Activated CD4-positive, alpha-beta T cell treated with anti-CD3 and anti-CD28 coated beads, Interleukin-2, Interleukin-6, amounts not matched to agents 100 ng/mL and 50 ng/mL, durations not matched to agents 16 hours and 8 hours (primary cell): Measurements from ENCODE around the gene VSNL1.
"Not testable (repeated sequence)": the region's sequence is repeated elsewhere in the genome, so short reads cannot be mapped to it uniquely, and the experiment has no call there.

Experiments used
- DNase-seq: peaks from one replicate; pipeline ENCODE4 v3.0.0-alpha.2; 2020

VSNL1 gene

GRCh38 chr2:17543131-17543660 lies 2.7 kb downstream of the VSNL1 start:
- no peak for DNase-seq

GRCh38 chr2:17543848-17544247 lies 3.4 kb downstream of the VSNL1 start:
- DNase-seq = no peak

GRCh38 chr2:17544256-17544655 lies 3.8 kb downstream of the VSNL1 start:
- no peak for DNase-seq

GRCh38 chr2:17545680-17546613 lies 5.5 kb downstream of the VSNL1 start:
- no peak for DNase-seq

- no peak for DNase-seq
These were observed 6.7 kb downstream of the VSNL1 start for GRCh38 chr2:17547237-17547636.

GRCh38 chr2:17547737-17548136 lies 7.2 kb downstream of the VSNL1 start:
- no peak for DNase-seq

GRCh38 chr2:17550907-17551306 lies 10.4 kb downstream of the VSNL1 start:
- no peak for DNase-seq

GRCh38 chr2:17555150-17555549 lies 14.7 kb downstream of the VSNL1 start:
- no peak for DNase-seq

- DNase-seq = no peak
These were observed 17.1 kb downstream of the VSNL1 start for GRCh38 chr2:17557596-17557995.

- DNase-seq = no peak
These were observed 17.6 kb downstream of the VSNL1 start for GRCh38 chr2:17558053-17558452.

GRCh38 chr2:17558878-17559277 lies 18.4 kb downstream of the VSNL1 start:
- DNase-seq = no peak

GRCh38 chr2:17565726-17566125 lies 25.2 kb downstream of the VSNL1 start:
- not testable (repeated sequence) for DNase-seq

- no peak for DNase-seq
These were observed 31.2 kb downstream of the VSNL1 start for GRCh38 chr2:17571681-17572080.

GRCh38 chr2:17573085-17573803 lies 32.7 kb downstream of the VSNL1 start:
- DNase-seq = no peak

- no peak for DNase-seq
These were observed 33.3 kb downstream of the VSNL1 start for GRCh38 chr2:17573804-17574175.

- no peak for DNase-seq
These were observed 34.0 kb downstream of the VSNL1 start for GRCh38 chr2:17574406-17575073.

- DNase-seq = no peak
These were observed 36.3 kb downstream of the VSNL1 start for GRCh38 chr2:17576802-17577201.

GRCh38 chr2:17578466-17578928 lies 38.0 kb downstream of the VSNL1 start:
- peak; percentile 2 for DNase-seq

- DNase-seq = no peak
These were observed 39.3 kb downstream of the VSNL1 start for GRCh38 chr2:17579605-17580318.

- no peak for DNase-seq
These were observed 39.8 kb downstream of the VSNL1 start for GRCh38 chr2:17580319-17580715.

GRCh38 chr2:17581831-17582230 lies 41.3 kb downstream of the VSNL1 start:
- DNase-seq = no peak

GRCh38 chr2:17583166-17583565 lies 42.7 kb downstream of the VSNL1 start:
- no peak for DNase-seq

GRCh38 chr2:17583646-17584045 lies 43.1 kb downstream of the VSNL1 start:
- DNase-seq = no peak
